ENCODE results near the gene KSR1.

KSR1 gene

DNA sequence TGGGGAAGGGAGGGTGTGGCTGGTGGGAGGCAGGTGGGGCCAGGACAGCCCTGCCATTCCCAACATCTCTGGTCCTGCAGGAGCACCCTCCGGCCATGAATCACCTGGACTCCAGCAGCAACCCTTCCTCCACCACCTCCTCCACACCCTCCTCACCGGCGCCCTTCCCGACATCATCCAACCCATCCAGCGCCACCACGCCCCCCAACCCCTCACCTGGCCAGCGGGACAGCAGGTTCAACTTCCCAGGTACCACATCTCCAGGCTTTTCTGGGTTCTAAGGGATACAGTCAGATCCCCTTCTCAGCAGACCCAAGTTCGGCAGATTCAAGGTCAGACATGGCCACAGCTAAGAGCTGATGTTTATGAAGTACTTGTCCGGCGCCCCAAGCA lies 140.9 kb downstream of the KSR1 start:
- H3K4me3 ChIP-seq (ENCODE audit: low read depth, low read length) = no peak overlapping the region
- DNase-seq (ENCODE audit: low read depth) = no peak
- TF ChIP-seq, protein P1, sequence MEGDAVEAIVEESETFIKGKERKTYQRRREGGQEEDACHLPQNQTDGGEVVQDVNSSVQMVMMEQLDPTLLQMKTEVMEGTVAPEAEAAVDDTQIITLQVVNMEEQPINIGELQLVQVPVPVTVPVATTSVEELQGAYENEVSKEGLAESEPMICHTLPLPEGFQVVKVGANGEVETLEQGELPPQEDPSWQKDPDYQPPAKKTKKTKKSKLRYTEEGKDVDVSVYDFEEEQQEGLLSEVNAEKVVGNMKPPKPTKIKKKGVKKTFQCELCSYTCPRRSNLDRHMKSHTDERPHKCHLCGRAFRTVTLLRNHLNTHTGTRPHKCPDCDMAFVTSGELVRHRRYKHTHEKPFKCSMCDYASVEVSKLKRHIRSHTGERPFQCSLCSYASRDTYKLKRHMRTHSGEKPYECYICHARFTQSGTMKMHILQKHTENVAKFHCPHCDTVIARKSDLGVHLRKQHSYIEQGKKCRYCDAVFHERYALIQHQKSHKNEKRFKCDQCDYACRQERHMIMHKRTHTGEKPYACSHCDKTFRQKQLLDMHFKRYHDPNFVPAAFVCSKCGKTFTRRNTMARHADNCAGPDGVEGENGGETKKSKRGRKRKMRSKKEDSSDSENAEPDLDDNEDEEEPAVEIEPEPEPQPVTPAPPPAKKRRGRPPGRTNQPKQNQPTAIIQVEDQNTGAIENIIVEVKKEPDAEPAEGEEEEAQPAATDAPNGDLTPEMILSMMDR (IDR thresholded peaks at IDR 0.05; ENCODE audit: control insufficient read depth, extremely low read depth, insufficient read depth) = no peak

DNA sequence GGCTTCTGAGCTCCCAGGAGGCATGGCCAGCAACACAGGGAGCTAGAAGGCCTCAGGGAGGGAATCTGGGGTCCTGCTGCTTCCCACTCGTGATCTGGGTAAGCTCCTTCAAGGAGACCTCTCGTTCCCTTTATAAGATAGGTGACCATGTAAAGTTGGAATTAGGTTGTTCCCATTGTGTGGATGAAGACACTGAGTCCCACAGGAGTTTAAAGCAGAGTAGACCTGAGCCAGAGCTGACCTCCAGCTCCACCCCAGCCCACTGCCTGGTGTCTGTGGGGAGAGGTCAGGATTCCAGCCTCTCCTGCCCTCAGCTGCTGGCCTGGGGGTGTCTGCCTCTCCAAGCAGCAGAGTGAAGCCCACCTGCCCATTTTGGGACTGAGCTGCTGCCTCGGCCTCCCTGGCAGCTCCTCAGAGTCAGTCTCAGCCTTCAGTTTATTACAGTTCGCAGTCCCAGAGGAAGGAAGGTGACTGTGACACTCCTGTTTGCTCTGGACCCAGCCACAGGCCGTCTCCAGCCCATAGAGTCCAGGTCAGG lies 141.6 kb downstream of the KSR1 start:
- TF ChIP-seq, protein P1 (IDR thresholded peaks at IDR 0.05; ENCODE audit: control insufficient read depth, extremely low read depth, insufficient read depth) = no peak
- DNase-seq (ENCODE audit: low read depth) = no peak
- no peak overlapping the region for H3K4me3 ChIP-seq (ENCODE audit: low read depth, low read length)

DNA sequence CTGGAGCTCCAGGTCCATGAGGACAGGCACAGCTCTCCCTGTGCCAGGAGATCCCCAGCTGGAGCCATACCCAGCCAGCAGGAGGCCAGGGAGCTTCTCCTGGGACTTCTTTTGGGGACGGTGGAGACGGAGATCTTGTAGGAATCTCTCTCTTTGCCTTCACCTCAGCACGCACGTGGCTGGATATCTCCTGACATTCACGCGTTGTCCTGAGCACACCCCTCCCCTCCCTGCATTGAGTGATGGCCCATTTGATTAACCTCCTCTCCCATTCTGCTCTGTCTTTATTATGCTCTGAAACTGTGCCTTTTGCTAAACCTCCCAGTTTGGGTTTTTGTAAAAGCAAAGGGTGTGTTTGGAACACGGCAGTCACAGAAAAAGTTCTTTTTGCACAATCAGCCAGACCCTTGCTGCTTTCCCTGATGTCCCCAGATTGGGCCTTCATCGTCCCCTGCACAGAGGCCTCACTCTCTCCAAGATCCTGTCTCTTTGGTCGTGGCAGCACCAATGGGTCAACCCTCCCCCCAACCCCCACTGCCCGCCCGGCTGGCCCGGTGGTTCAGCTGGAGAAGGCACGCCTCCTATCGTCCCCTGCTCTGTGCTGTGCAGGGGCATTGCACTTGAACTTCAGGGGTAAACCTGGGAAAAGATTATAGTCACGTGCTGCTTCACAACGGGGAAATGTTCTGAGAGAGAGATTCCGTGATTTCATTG lies 142.2 kb downstream of the KSR1 start:
- no peak for DNase-seq (ENCODE audit: low read depth)
- no peak overlapping the region for H3K4me3 ChIP-seq (ENCODE audit: low read depth, low read length)
- TF ChIP-seq, protein P1 (IDR thresholded peaks at IDR 0.05; ENCODE audit: control insufficient read depth, extremely low read depth, insufficient read depth) = no peak

DNA sequence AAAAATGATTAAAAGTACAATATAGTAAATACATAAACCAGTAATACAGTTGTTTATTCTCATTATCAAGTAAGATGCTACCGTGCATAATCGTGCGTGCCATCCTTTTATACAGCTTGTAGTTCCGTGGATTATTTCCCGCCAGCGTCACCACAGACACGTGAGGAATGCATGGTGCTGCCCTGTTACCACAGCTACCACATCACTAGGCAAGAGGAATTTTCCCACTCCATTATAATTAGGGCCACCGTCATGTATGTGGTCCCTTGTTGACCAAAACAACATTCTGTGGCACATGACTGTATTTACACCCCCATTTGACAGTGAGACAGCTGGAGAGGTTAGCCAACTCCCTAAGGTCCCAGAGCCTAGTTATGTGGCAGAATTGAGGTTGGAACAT lies 144.2 kb downstream of the KSR1 start:
- TF ChIP-seq, protein P1 (IDR thresholded peaks at IDR 0.05; ENCODE audit: control insufficient read depth, extremely low read depth, insufficient read depth) = no peak
- no peak overlapping the region for H3K4me3 ChIP-seq (ENCODE audit: low read depth, low read length)
- no peak for DNase-seq (ENCODE audit: low read depth)

DNA sequence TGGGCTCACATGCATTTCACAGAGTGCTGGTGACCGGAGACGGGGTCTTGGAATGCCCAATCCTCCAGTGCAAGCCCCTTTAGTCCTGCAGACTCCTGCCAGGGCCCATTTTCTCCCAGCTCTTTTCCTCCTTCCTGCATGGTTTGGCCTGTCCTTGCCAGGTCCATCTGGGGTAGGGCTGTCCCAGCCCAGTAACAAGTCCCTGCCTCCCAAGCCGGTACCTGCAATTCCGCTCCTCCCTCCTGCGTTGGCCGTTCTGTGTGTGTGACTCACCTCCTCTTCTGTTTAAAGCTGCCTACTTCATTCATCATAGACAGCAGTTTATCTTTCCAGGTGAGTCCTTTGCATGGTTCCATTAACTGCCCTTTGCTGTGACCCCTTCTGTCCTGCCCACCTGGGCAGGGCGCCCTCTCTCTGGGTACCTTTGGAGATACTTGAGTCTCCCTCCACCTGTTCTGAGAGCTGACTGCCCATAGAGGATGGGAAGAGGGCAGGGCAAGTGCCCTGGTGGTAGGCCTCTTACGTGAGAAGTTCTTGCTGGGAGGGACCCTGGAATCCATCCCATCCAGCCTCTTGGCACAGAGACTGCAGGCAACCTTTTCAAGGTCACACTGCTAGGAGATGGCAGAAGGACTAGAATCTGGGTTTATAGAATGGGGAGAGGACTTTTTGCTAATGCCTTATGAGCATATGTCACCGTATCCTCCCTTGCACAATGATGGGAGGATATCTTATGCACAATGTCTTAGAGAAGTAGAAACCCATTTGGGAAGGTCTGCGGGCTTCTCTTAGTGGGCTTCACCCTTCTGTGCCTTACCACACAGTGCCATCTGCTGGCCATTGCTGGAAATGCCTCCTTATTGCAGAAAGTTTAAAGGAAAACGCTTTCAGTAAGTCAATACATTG lies 145.1 kb downstream of the KSR1 start:
- DNase-seq (ENCODE audit: low read depth) = peak; percentile 27
- TF ChIP-seq, protein P1 (IDR thresholded peaks at IDR 0.05; ENCODE audit: control insufficient read depth, extremely low read depth, insufficient read depth) = peak; percentile 90
- H3K4me3 ChIP-seq (ENCODE audit: low read depth, low read length) = no peak overlapping the region

DNA sequence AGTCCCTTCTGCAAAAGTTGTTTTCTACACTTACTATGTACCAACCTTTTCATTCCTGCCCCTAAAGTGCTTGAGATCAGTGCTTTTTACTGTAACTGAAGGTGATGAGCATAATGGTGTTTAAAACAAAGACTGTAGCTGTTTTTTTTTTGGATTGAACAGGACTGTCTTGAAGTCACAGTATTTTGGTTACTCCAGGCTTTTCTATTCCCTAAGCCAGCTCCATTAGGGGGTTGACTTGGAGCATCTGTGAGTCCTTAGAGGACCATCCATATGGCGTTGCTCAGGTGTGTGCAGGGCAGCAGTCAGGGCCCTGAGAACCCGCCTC lies 145.7 kb downstream of the KSR1 start:
- DNase-seq (ENCODE audit: low read depth) = no peak
- TF ChIP-seq, protein P1 (IDR thresholded peaks at IDR 0.05; ENCODE audit: control insufficient read depth, extremely low read depth, insufficient read depth) = no peak
- H3K4me3 ChIP-seq (ENCODE audit: low read depth, low read length) = no peak overlapping the region
